NK-92 (cell line): ENCODE results near the gene ADAM30.
"Not testable (repeated sequence)": the region's sequence is repeated elsewhere in the genome, so short reads cannot be mapped to it uniquely, and the experiment has no call there.

Experiments used
- DNase-seq: peaks from one replicate; lab custom pipeline; 2025; ENCODE audit not compliant: unreplicated experiment; lab: John Stamatoyannopoulos, UW

The ADAM30 gene

GRCh38 chr1:119879510-119880434 lies 16.5 kb downstream of the ADAM30 start:
- no peak for DNase-seq

GRCh38 chr1:119878171-119878570 lies 18.1 kb downstream of the ADAM30 start:
- no peak for DNase-seq

- no peak for DNase-seq
These were observed 22.1 kb downstream of the ADAM30 start for GRCh38 chr1:119874186-119874585.

GRCh38 chr1:119873135-119874015 lies 22.9 kb downstream of the ADAM30 start:
- no peak for DNase-seq

GRCh38 chr1:119871881-119872280 lies 24.4 kb downstream of the ADAM30 start:
- no peak for DNase-seq

GRCh38 chr1:119870917-119871596 lies 25.3 kb downstream of the ADAM30 start:
- no peak for DNase-seq

- no peak for DNase-seq
These were observed 26.3 kb downstream of the ADAM30 start for GRCh38 chr1:119869995-119870394.

GRCh38 chr1:119868176-119868575 lies 28.1 kb downstream of the ADAM30 start:
- no peak for DNase-seq

- no peak for DNase-seq
These were observed 29.9 kb downstream of the ADAM30 start for GRCh38 chr1:119866451-119866850.

GRCh38 chr1:119865627-119866026 lies 30.7 kb downstream of the ADAM30 start:
- DNase-seq = no peak

GRCh38 chr1:119862276-119862675 lies 34.0 kb downstream of the ADAM30 start:
- DNase-seq = no peak

GRCh38 chr1:119861547-119861946 lies 34.8 kb downstream of the ADAM30 start:
- no peak for DNase-seq

GRCh38 chr1:119859647-119860046 lies 36.7 kb downstream of the ADAM30 start:
- DNase-seq = no peak

GRCh38 chr1:119858556-119859214 lies 37.6 kb downstream of the ADAM30 start:
- not testable (repeated sequence) for DNase-seq

- DNase-seq = no peak
These were observed 38.2 kb downstream of the ADAM30 start for GRCh38 chr1:119858126-119858525.

GRCh38 chr1:119853155-119853554 lies 43.2 kb downstream of the ADAM30 start:
- DNase-seq = no peak

- DNase-seq = not testable (repeated sequence)
These were observed 52.1 kb downstream of the ADAM30 start for GRCh38 chr1:119844206-119844605.
